ENCODE results near the gene DNAJC4.

Gene DNAJC4

GRCh38 chr11:64219755-64220154 lies 10.6 kb upstream of the DNAJC4 start:
- no peak overlapping the region for H3K4me3 ChIP-seq (replicated peaks; ENCODE audit: low read depth, low read length)
- H3K27me3 ChIP-seq (replicated peaks; ENCODE audit: control insufficient read depth, insufficient read depth, low read length): no peaks in the 10 kb centered on the region
- H3K36me3 ChIP-seq (ENCODE audit: control insufficient read depth, insufficient read depth, low read length): peaks cover 44% of the 10 kb centered on the region
- TF ChIP-seq, protein P1, sequence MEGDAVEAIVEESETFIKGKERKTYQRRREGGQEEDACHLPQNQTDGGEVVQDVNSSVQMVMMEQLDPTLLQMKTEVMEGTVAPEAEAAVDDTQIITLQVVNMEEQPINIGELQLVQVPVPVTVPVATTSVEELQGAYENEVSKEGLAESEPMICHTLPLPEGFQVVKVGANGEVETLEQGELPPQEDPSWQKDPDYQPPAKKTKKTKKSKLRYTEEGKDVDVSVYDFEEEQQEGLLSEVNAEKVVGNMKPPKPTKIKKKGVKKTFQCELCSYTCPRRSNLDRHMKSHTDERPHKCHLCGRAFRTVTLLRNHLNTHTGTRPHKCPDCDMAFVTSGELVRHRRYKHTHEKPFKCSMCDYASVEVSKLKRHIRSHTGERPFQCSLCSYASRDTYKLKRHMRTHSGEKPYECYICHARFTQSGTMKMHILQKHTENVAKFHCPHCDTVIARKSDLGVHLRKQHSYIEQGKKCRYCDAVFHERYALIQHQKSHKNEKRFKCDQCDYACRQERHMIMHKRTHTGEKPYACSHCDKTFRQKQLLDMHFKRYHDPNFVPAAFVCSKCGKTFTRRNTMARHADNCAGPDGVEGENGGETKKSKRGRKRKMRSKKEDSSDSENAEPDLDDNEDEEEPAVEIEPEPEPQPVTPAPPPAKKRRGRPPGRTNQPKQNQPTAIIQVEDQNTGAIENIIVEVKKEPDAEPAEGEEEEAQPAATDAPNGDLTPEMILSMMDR (IDR thresholded peaks at IDR 0.05; ENCODE audit: insufficient read depth, low read length, poor library complexity, severe bottlenecking): no peak
- DNase-seq (ENCODE audit: extremely low read depth, insufficient read length): no peak

DNA sequence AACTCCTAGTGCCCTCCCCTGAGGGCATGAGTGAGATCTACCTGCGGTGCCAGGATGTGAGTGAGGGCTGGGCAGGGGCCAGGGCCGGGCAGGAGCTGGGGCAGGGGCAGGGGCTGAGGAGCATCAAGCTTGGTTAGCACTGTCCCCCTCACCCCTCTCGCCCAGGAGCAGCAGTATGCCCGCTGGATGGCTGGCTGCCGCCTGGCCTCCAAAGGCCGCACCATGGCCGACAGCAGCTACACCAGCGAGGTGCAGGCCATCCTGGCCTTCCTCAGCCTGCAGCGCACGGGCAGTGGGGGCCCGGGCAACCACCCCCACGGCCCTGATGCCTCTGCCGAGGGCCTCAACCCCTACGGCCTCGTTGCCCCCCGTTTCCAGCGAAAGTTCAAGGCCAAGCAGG lies 10.1 kb upstream of the DNAJC4 start:
- H3K36me3 ChIP-seq (ENCODE audit: control insufficient read depth, insufficient read depth, low read length): peaks cover 43% of the 10 kb centered on the region
- TF ChIP-seq, protein P1 (IDR thresholded peaks at IDR 0.05; ENCODE audit: insufficient read depth, low read length, poor library complexity, severe bottlenecking): no peak
- no peak overlapping the region for H3K4me3 ChIP-seq (replicated peaks; ENCODE audit: low read depth, low read length)
- no peak for DNase-seq (ENCODE audit: extremely low read depth, insufficient read length)
- no peaks in the 10 kb centered on the region for H3K27me3 ChIP-seq (replicated peaks; ENCODE audit: control insufficient read depth, insufficient read depth, low read length)

DNA sequence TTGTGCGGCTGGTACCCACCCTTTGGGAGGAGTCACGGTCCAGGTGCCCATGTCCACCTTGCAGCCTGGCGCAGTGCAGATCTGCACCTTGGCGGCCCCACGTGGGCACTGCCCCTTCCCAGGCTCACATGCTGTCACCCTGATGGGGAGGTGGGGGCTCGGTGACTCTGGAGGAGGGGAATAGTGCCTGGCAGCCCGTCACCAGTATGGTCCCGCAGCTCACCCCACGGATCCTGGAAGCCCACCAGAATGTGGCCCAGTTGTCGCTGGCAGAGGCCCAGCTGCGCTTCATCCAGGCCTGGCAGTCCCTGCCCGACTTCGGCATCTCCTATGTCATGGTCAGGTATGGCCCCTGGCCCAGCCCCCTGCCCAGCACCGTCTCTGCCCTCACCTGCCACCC lies 9.6 kb upstream of the DNAJC4 start:
- TF ChIP-seq, protein P1 (IDR thresholded peaks at IDR 0.05; ENCODE audit: insufficient read depth, low read length, poor library complexity, severe bottlenecking): no peak
- no peak for DNase-seq (ENCODE audit: extremely low read depth, insufficient read length)
- Histone ChIP-seq H3K27me3 (replicated peaks; ENCODE audit: control insufficient read depth, insufficient read depth, low read length) (no peaks in the 10 kb centered on the region), H3K4me3 (replicated peaks; ENCODE audit: low read depth, low read length) (no peak overlapping the region), H3K36me3 (ENCODE audit: control insufficient read depth, insufficient read depth, low read length) (peaks cover 43% of the 10 kb centered on the region)

GRCh38 chr11:64222651-64223000 lies 7.7 kb upstream of the DNAJC4 start:
- no peak overlapping the region for H3K4me3 ChIP-seq (replicated peaks; ENCODE audit: low read depth, low read length)
- DNase-seq (ENCODE audit: extremely low read depth, insufficient read length): no peak
- peaks cover 42% of the 10 kb centered on the region for H3K36me3 ChIP-seq (ENCODE audit: control insufficient read depth, insufficient read depth, low read length)
- H3K27me3 ChIP-seq (replicated peaks; ENCODE audit: control insufficient read depth, insufficient read depth, low read length): no peaks in the 10 kb centered on the region
- TF ChIP-seq, protein P1 (IDR thresholded peaks at IDR 0.05; ENCODE audit: insufficient read depth, low read length, poor library complexity, severe bottlenecking): no peak

DNA sequence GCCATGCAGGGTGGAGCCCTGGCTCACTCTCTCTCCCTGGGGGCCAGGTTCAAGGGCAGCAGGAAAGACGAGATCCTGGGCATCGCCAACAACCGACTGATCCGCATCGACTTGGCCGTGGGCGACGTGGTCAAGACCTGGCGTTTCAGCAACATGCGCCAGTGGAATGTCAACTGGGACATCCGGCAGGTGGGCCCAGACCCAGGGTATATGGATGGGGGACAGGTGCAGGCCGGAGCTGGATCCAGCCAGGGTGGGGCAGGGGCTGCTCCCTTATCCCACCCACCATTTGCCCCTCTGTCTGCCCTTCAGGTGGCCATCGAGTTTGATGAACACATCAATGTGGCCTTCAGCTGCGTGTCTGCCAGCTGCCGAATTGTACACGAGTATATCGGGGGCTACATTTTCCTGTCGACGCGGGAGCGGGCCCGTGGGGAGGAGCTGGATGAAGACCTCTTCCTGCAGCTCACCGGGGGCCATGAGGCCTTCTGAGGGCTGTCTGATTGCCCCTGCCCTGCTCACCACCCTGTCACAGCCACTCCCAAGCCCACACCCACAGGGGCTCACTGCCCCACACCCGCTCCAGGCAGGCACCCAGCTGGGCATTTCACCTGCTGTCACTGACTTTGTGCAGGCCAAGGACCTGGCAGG lies 7.2 kb upstream of the DNAJC4 start:
- peaks cover 42% of the 10 kb centered on the region for H3K36me3 ChIP-seq (ENCODE audit: control insufficient read depth, insufficient read depth, low read length)
- DNase-seq (ENCODE audit: extremely low read depth, insufficient read length): no peak
- TF ChIP-seq, protein P1 (IDR thresholded peaks at IDR 0.05; ENCODE audit: insufficient read depth, low read length, poor library complexity, severe bottlenecking): no peak

More for the DNA sequence above, 7.2 kb upstream of the DNAJC4 start:
- Histone ChIP-seq H3K4me3 (replicated peaks; ENCODE audit: low read depth, low read length) (no peak overlapping the region), H3K27me3 (replicated peaks; ENCODE audit: control insufficient read depth, insufficient read depth, low read length) (no peaks in the 10 kb centered on the region)

Measured in GM06990 (cell line).